CD1c-positive myeloid dendritic cell (primary cell): ENCODE measurements around the gene FAM107B.

Experiments used
- DNase-seq: peaks from one replicate; pipeline ENCODE4 v3.0.0-alpha.2; 2016; ENCODE audit errors: extremely low spot score

Gene FAM107B

GRCh38 chr10:14580671-14581332, 193.9 kb downstream of the FAM107B start:
- no peak for DNase-seq

GRCh38 chr10:14579405-14579804, 195.3 kb downstream of the FAM107B start:
- DNase-seq = peak; percentile 48

DNA sequence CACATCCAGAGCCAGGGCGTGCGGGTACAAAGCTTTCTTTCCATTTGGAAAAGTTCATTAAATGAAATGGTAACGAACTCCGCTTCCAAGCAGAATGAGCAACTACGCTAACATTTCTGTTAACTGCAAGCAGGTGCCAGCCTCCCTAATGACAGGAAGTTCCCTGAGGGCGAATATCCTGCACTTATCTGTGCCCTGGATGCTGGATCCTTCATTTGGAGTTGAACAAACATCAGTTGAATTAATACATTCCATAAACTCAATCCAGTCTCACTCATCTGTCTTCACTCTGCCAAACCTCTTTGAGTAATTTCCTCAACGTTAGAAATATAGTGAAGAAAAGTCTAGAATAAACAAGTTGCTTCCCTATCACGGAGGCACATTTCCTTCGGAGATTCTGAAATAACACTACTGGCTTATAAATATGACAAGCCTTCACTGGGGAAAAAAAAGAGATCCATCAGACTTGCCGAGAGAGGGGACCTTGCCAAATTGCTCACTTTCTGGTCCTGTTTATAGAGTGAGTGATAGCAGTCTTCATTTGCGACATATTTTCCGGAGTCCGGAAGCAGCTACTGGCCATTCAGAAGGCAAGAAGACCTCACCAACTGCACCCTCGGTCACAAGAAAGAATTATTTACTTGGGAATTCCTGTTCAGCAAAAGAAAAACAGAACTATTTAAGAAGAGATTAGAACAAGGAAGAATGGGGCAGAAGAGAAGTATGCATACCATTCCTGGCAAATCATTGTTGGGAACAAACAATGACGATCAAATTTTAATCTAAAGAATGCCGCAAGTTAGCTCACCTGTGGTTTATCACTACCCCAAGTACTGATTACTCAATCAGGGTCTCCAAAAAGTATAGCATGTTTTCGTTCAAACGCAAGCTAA, 196.4 kb downstream of the FAM107B start:
- DNase-seq = peak; percentile 46

- no peak for DNase-seq
Observed at GRCh38 chr10:14574885-14575284, 199.8 kb downstream of the FAM107B start.

DNA sequence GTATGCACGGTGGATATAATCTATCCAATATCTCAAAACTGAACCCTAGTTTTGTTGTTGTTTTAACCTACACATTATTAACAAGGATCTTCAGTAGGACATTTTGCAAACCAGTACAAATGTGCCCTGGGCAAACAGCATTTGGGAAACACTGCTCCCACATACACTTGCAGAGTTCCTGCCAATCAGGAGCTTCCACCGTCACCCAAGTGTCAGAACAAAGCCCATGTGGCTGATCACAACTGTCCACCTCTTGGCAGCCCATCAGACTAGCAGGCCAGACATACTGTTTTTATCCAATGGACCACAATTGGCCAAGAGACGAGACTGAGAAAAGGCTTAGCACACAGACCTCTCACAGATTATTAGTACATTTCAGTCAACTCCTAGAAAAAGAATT, 200.4 kb downstream of the FAM107B start:
- no peak for DNase-seq

DNA sequence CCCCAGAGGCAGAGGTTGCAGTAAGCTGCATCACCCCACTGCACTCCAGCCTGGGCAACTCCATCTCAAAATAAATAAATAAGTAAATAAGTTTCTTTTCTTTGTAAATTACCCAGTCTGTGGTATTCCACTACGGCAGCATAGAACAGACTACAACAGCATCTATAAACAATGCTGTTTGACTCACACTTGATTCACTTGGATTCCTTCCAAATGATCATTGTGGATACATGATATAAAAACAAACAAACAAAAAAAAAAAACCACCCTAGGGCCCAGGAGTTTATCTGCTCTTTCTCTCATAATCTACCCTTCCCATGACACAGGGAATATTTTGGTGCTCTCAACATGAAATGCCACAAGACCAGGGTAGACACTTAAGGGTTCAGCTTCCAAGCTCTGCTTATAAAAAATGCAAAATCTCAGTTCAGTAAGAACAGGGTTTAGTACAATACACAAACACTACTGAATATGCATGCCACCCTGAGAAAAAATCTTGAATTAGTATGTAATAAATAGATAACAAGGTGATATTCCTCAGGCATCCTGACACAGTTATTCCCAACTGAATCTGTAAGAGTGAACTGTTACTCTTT, 200.9 kb downstream of the FAM107B start:
- DNase-seq = no peak

DNA sequence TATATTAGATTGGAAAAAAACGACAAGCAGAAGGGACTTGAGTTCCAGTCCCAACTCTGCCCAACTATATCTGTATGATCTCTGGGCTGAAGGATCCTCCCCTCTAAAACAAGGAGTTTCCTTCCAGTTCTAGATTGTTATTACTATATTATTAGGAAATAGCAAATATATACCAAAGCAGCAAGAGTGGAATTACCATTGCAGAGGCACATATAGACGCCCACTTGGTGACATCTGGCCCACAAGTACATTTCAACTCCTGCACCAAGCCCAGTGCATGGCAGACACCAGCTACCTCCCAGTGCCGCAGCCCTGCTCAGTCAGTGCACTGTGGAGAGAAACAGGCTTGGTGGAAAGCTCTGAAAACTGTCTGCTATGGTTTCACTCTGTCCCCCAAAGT, 201.9 kb downstream of the FAM107B start:
- no peak for DNase-seq

- DNase-seq = peak; percentile 64
Observed at GRCh38 chr10:14571866-14572507, 202.7 kb downstream of the FAM107B start.

GRCh38 chr10:14570800-14571199, 203.9 kb downstream of the FAM107B start:
- no peak for DNase-seq

- no peak for DNase-seq
Observed at GRCh38 chr10:14569274-14570060, 205.2 kb downstream of the FAM107B start.

- DNase-seq = no peak
Observed at GRCh38 chr10:14567421-14567820, 207.3 kb downstream of the FAM107B start.

GRCh38 chr10:14566498-14566897, 208.2 kb downstream of the FAM107B start:
- no peak for DNase-seq

DNA sequence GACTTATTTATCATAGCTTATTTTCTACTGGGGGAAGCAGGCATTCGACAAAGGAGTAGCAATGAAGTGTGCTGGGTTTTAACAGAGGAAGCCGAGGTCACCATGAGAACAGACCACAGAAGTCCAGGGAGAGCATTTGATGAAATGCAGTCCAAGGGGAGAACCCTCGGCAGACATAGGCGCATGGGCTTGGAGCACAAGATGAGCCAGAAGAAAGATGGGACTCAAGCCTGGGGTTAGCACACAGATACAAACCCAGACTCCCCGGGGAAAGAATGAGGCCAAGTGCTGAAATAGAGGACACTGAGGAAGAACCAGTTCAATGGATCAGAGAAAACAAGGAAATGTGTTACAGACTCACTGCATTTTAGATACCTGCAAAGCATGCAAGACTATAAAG, 209.5 kb downstream of the FAM107B start:
- DNase-seq = no peak

DNA sequence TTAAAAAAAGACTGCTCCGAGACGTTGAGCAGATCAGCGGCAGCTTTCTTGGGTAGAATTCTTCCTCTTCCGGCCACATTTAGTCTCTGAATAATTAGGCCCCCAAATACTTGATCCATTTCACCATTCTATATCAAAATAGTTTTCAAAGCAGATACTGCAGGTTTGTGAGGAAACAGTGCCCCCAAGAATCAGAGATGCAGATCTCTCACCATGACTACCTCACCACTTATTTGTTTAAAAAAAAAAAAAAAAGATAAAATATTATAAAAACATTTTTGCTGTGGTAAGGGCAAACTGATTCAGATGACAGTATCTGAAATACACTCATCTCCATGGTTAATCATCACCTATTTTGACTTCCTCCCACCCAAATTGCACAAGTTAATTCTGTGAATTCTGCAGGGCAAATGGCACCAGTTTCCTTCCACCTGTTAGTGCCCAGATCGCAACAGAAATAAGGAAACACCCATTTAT, 210.4 kb downstream of the FAM107B start:
- DNase-seq = peak; percentile 76

DNA sequence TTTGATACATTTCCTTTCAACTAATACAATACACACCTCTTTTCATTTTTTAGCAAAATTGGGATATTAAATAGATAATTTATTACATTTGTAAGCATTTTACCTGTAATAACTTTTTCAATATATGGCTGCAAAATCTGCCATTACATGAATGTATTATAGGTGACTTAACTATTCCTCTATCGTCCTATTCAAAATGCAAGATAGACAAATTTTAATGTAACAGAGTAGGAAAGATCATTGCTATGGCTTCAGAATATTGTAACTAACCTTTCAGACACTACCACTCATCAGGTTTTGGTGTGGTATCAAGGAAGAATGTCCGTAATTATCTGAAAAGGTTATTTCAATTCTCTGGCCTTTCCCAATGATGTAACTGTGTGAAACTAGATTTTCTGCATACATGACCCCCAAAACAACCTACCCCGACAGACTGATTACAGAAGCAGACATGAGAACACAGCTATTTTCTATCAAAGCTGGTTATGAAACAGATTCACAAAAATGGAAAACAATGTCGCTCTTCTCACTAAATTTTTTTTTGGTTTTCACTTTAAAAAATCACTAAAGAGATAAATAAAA, 211.2 kb downstream of the FAM107B start:
- no peak for DNase-seq

DNA sequence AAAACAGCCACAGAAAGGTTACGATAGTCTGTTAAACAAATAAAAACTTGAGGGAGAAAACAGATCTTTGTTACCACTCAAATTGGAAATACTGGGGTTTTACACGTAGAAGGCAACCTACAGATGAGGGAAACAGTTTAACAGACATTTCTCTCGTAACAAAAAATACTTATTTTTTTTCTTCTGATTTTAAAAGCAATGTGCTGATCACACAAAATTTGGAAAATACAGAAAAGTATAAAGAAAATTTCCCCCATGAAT, 211.7 kb downstream of the FAM107B start:
- DNase-seq = no peak

DNA sequence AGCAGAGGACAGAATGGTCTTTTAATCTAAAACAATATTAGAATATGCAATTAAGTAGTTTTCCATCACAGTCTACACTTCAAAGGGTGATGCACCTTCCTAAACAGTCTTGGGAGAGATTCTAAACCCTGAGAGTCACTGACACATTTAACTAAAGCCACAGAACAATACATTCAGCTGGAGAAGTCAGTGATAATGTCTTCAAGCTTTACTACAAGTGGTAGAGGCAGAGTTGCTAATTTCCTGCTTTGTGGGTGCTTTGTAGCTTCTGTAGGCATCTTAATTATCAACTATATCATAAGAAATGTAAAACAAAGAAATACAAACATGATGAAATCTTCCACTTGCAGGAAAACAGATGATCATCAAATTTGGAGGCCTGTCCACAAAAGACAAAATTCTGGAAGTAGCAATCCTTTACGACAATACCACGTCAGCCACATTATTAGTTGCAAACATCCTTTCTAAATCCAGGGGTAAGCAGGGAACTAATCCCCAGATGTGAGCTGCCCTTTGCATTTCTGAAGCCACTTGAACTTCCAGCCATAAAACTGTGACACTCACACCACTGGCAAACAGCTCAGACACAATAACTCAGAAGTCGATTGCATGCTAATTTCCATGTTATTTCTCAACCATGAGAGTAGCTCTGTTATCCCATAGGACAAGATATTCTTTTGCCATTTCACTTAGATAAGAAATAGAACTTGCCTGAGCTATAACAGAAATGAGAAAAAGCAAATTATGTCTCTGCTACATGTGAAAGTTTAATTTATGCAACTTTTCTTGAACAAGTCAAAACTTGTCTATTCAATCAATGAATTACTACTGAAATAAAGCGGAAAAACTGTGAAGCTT, 212.2 kb downstream of the FAM107B start:
- DNase-seq = peak; percentile 27

GRCh38 chr10:14560791-14561765, 213.6 kb downstream of the FAM107B start:
- no peak for DNase-seq

DNA sequence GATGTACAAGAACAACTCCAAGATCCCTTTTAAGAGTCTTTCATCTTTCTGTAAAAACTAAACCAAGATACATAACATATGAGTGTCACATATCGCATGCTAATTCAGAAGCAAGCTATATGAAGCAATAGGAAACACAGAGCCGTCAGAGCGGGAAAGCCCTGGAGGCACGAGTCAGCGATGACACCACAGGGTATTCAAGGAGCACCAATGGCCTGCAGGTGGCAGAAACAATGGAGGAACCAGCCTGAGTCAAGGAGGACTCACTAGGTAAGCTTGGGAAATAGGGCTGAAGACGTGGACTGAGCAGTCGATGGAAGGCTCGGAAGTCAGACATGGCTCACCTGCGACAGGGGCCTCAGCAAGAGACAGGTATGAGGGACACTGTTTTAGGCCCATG, 214.4 kb downstream of the FAM107B start:
- DNase-seq = peak; percentile 78
